Loucy (cell line): Measurements from ENCODE around the gene INPP5K.

Experiments used
- EZH2phosphoT487 ChIP-seq: fragments of 200-600 bp; IDR thresholded peaks from 2 replicates; pipeline ENCODE4 v1.6.1; 2018; ENCODE audit warnings: antibody characterized with exemption, mild to moderate bottlenecking, moderate library complexity, borderline replicate concordance
- TF ChIP-seq, protein P1 (sequence below): fragments of 200-600 bp; sonication (generic); conservative IDR thresholded peaks from 2 replicates; pipeline ENCODE4 v1.5.1; 2014; ENCODE audit warnings: mild to moderate bottlenecking, antibody characterized with exemption, low read length

GRCh38 chr17:1498233-1498632 is 18.2 kb downstream of the INPP5K start:
- TF ChIP-seq, protein P1, sequence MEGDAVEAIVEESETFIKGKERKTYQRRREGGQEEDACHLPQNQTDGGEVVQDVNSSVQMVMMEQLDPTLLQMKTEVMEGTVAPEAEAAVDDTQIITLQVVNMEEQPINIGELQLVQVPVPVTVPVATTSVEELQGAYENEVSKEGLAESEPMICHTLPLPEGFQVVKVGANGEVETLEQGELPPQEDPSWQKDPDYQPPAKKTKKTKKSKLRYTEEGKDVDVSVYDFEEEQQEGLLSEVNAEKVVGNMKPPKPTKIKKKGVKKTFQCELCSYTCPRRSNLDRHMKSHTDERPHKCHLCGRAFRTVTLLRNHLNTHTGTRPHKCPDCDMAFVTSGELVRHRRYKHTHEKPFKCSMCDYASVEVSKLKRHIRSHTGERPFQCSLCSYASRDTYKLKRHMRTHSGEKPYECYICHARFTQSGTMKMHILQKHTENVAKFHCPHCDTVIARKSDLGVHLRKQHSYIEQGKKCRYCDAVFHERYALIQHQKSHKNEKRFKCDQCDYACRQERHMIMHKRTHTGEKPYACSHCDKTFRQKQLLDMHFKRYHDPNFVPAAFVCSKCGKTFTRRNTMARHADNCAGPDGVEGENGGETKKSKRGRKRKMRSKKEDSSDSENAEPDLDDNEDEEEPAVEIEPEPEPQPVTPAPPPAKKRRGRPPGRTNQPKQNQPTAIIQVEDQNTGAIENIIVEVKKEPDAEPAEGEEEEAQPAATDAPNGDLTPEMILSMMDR, result no peak
- no peak for TF ChIP-seq EZH2phosphoT487
